Breast epithelium (tissue), 3 donors: ENCODE data around the gene HIVEP3.

Experiments used
- CTCF ChIP-seq, 3 donors: fragments of 450-650 bp; IDR thresholded peaks; one replicate each; pipeline ENCODE4 v1.5.1; 2016 to 2017; ENCODE audit warnings: antibody characterized with exemption in 3 of 3, mild to moderate bottlenecking in 3 of 3, moderate library complexity in 3 of 3
- POLR2A ChIP-seq: fragments of 450-650 bp; IDR thresholded peaks from one replicate; pipeline ENCODE4 v1.6.1; 2016; ENCODE audit warnings: antibody characterized with exemption, mild to moderate bottlenecking, moderate library complexity
- POLR2AphosphoS5 ChIP-seq, 3 donors: sonication (generic); formaldehyde crosslinking; IDR thresholded peaks; one replicate each; pipeline ENCODE4 v1.6.1; 2017; ENCODE audit warnings: antibody characterized with exemption in 3 of 3

- TF ChIP-seq CTCF (IDR thresholded peaks at IDR 0.05), result no peak
- TF ChIP-seq POLR2AphosphoS5 (IDR thresholded peaks at IDR 0.05), result no peak
- no peak for TF ChIP-seq POLR2A
These were observed 400.3 kb downstream of the HIVEP3 start for GRCh38 chr1:41518471-41518870.
